ENCODE results near the gene SIT1.

DNA sequence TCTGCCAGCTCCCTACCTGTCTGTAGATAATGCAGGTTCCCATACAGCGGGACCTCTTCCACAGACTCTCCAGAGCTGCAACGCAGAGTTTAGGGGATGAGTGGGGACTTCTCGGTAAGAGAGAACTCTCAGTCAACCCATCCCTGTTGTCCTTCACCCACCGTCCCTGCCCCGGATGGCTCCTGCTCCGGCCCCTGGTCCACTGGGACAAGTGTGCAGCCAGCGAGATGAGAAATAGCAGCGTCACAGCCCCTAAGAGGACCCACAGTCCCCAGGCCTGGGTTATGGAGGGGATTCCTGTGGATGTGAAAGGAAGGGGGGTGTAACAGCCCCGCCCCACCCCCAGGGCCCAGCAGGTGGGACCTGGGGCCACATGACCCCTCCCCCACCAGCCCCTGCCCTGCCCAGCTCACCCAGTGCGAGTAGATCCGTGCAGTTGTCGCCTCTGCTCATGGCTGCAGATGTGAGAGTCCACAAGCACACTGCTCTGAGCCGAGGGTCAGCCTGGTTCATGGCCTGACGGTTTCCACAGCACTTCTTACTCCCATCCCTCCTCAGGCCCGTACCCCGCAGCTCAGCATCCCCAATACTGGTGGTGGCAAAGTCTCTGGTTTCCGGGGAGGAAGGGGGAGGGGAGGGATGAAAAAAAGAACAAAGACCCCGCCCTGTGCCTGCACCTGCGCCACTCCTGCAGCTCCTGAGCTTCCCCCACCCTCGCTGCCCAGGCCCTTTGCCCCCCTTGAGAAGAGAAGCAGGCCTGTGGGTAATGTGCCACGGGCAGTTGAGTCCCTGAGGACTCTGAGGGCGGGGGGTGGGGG, at the start of gene SIT1:
- TF ChIP-seq GATA1 (IDR thresholded peaks at IDR 0.05; ENCODE audit: low read depth, low read length) (no peak), POLR2A (IDR thresholded peaks at IDR 0.05; ENCODE audit: low read length) (no peak)
